ENCODE data around the gene MAGI1. TPM values are rescaled to one million over a fixed set of nuclear protein-coding genes. Genes with fewer than 3 reads are reported as not detected.
A peak's percentile ranks its signal among the peaks of the same experiment; 100 is the strongest.

Gene MAGI1
- total RNA-seq, 1 experiment from 2014 or later = 0.93 TPM

GRCh38 chr3:66014056-66014455 is 24.7 kb downstream of the MAGI1 start:
- no peak for DNase-seq (ENCODE audit: low spot score)

DNA sequence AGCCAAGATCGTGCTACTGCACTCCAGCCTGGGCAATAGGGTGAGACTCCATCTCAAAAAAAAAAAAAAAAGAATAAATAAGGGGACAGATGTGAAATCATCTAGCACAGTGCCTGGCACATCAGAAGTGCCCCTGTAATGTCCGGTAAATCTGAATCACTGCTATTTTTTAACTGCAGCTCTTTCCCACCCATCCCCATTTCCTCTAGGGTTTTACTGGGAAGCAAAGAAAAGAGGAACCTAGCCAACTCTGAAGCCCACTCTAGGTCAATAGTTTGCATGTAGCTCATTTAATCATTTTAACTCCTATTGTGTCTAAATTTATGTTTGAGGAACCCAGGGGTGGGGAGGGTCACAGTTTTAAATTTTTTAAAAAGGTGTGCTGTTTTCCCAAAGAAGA is 26.0 kb downstream of the MAGI1 start:
- DNase-seq (ENCODE audit: low spot score) = no peak

GRCh38 chr3:66010739-66011655 is 27.7 kb downstream of the MAGI1 start:
- DNase-seq (ENCODE audit: low spot score) = no peak

- DNase-seq (ENCODE audit: low spot score) = no peak
Measured at GRCh38 chr3:66010348-66010738, 28.4 kb downstream of the MAGI1 start.

GRCh38 chr3:66004244-66004643 is 34.5 kb downstream of the MAGI1 start:
- no peak for DNase-seq (ENCODE audit: low spot score)

DNA sequence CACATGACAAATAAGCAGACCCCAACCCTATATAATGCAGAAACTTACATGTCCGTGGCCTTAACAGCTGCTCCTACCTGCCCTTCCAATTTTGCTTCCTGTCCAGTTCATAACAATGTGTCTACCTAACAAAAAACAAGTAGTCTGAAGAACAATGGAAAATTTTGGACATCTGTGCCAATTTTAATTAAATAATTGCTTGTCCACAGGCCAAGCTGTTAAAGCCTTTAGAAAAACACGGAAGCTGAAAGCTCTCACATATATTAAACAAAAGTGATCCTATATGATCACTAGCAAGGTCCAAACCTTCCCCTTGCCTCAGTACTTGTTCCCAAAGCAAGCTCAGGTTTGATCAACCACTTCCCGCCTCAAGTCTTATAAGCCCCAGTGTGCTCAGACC is 37.1 kb downstream of the MAGI1 start:
- DNase-seq (ENCODE audit: low spot score) = no peak

GRCh38 chr3:66000506-66000905 is 38.2 kb downstream of the MAGI1 start:
- no peak for DNase-seq (ENCODE audit: low spot score)

- no peak for DNase-seq (ENCODE audit: low spot score)
Measured at GRCh38 chr3:65999606-66000005, 39.1 kb downstream of the MAGI1 start.

DNA sequence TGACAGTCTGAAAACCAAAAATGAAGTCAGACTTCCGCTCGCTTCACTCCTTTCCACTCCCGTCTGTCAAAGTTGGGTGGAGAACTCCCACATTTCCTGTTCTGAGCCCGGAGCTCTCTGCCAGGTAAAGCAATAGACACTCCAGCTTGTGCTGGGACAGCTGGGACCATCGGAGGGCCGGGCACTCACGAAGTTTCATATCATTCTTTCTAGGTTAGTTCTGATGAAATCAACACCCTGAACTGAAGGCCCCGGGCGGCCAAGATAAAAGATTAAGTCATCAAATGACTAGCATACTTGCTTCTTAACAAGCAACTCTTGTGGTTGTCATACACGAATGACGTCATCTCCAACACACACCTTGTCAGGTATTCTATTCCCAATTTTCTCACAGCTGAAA is 42.1 kb downstream of the MAGI1 start:
- peak; percentile 14 for DNase-seq (ENCODE audit: low spot score)

DNA sequence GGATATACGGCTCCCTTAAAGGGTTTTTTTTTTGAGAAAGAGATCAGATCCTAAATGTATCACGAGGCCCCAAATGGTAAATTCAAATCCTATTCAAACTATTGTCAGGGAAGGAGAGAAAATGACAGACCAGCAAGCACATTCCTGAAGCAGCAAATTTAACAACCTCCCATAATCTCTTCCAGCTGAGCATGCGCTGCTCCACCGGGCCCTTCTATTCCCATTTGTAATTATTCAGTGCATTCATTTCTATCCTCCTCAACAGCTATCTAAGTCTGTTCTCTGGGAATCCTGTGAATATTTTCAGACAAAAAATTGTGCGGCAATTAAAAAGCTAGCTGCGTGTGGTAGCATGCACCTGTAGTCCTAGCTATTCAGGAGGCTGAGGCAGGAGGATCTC is 43.2 kb downstream of the MAGI1 start:
- no peak for DNase-seq (ENCODE audit: low spot score)

DNA sequence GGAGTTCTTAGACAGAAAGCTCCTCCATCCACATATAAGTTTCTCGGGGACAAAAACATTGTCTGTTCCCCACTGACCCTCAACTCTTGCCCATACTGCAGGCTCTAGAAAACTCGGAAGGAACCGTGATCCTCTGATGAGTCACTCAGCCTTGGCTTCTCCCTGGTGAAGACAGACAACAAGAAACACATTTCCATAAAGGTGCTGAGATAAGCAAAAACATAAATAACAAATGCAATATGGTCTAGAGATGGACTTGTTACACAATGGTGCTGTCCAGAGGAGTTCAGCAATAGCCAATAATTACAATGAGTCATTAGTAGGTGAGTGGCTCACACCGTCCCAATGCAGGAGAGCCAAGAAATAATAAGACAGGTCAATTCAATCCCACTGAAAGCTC is 43.7 kb downstream of the MAGI1 start:
- DNase-seq (ENCODE audit: low spot score) = no peak

GRCh38 chr3:65993134-65993900 is 45.4 kb downstream of the MAGI1 start:
- no peak for DNase-seq (ENCODE audit: low spot score)

DNA sequence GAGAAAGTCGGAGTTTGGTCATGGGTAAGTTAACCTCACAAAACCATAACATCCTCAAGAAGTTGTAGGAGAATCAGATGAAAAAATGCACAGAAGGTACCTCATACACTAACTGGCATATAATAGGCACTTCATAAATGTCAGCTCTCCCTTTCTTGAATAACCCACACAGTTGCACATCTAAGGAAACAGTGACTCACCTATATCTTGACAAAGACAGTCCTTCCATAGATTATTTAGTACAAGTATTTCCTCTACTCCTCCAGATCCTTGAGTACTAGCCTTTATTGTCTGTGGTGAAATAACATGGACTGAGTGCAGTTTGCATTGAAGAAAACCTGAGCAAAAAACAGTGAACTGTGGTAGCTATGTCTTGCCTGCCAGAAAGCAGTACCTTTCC is 46.6 kb downstream of the MAGI1 start:
- no peak for DNase-seq (ENCODE audit: low spot score)

DNA sequence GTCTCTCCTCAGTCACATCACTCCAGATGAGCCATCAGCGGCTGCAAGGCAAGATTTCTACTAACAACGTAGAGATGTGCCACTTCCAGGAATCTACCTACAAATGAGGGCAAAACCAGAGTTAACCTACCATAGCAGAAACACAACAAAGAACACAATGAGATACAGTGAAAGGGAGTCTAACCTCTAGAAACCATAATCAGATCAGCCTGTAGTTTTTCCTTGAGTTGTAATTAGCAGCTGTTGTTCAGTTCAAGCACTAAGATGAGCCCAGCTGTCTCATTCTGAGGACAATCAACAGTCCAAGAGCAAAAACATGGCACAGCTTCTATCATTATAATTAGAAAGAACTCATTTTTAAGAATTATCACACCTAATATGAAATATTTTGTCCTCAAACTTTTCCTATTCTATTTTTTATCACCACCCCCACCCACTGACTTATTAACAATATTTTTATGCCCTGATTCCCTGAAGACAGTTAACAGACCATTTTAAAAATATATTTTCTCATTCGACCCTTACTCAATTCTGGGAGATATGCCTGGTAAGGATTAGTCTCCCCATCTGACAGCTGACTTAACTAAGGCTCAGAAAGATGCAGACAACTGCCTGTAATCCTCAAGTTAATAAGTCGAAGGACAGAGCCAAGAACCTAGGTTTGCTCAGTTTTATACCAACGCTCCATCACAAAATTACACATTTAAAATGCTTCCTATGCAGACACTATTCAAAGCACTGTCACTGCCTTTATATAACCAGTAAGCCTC is 50.1 kb downstream of the MAGI1 start:
- no peak for DNase-seq (ENCODE audit: low spot score)

DNA sequence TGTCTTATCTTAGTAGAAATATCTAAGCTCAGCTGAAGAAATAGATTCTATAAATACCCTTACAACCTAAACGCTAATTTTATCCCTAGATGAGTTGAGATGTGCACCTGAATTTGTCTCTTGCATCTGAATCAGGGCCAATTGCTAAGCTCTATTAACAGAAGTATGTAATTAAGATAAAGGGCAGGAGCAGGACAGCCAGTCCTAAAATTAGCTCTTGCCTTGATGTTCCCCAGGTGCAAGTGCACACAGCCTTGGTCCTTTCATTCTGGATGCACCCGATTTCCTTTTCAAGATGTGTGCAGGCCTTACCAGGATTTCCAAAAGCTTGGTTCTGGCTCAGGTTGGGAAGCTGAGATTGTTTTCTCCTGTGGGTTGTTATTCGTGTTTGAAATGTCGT is 52.4 kb downstream of the MAGI1 start:
- no peak for DNase-seq (ENCODE audit: low spot score)

GRCh38 chr3:65984975-65985374 is 53.7 kb downstream of the MAGI1 start:
- DNase-seq (ENCODE audit: low spot score) = no peak

- DNase-seq (ENCODE audit: low spot score) = no peak
Measured at GRCh38 chr3:65983100-65983499, 55.6 kb downstream of the MAGI1 start.

- DNase-seq (ENCODE audit: low spot score) = no peak
Measured at GRCh38 chr3:65979731-65980130, 59.0 kb downstream of the MAGI1 start.

GRCh38 chr3:65979162-65979561 is 59.6 kb downstream of the MAGI1 start:
- DNase-seq (ENCODE audit: low spot score) = no peak

DNA sequence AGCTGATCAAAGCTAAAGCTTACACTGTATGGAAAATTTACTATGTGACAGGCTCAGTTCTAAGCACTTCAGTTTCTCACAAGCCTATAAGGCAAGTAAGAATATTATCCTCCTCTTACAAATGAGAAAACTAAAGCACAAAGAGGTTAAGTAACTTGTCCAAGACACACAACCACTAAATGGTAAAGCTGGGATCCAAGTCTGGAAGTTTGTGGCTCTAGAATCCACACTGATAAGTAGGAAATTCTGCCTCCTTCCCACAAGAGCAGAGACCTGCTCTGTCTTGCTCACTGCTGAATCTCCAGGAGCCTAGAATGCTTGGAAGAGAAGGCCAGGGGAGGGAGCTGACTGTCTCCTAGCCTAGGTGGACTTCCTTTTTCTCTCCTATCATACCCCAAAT is 60.6 kb downstream of the MAGI1 start:
- no peak for DNase-seq (ENCODE audit: low spot score)

DNA sequence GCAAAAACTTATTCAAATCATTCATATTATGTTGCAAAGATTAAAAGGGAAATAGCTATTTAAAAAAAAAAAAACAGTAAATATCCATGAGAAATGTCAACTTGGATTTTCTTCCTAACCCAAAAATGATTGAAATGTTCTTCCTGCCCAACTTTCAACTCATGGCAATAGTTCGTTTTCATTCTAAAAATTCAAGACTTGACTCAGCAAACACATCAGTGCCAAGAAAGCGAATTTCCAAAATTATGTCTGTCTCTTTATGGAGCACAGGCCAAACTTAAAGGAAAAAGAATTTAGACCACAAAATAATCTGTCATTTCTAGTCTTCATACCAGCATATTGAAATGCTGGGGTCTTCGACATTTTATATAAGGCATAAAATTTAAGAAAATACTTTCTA is 63.7 kb downstream of the MAGI1 start:
- DNase-seq (ENCODE audit: low spot score) = no peak

DNA sequence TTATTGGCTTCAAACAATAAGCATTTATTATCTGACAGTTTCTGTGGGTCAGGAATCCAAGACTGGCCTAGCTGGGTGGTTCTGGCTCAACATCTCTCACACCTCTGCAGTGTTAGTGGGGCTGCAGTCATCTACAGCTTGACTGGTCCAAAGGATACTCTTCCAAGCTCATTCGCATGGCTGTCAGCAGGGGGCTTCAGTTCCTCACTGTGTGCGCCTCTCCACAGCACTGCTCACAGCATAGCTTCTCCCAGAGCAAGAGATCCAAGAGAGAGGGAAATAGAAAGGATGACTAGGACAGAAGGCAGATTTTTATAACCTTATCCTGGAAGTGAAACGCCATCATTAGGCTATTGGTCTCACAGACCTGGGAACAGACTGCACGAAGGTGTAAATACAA is 64.2 kb downstream of the MAGI1 start:
- no peak for DNase-seq (ENCODE audit: low spot score)

Data from H4 (cell line).